Brain microvascular endothelial cell (primary cell): ENCODE measurements around the gene TMEM106B.

Experiments used
- DNase-seq: peaks from one replicate; pipeline ENCODE4 v3.0.0-alpha.2; 2020
- H3K27ac ChIP-seq: fragments of 250-450 bp; sonication (Bioruptor Pico); 2 replicates; pipeline ENCODE4 v1.5.1; 2020; ENCODE audit warnings: mild to moderate bottlenecking, moderate library complexity
- H3K27me3 ChIP-seq: fragments of 250-450 bp; sonication (Bioruptor Pico); replicated peaks from 2 replicates; pipeline ENCODE4 v1.5.1; 2020; ENCODE audit warnings: mild to moderate bottlenecking
- H3K36me3 ChIP-seq: fragments of 250-450 bp; sonication (Bioruptor Pico); replicated peaks from 2 replicates; pipeline ENCODE4 v1.5.1; 2020; ENCODE audit warnings: mild to moderate bottlenecking
- H3K4me3 ChIP-seq: 2 replicates; pipeline ENCODE4 v1.5.1; 2011; ENCODE audit warnings: low read depth, mild to moderate bottlenecking, control low read depth, low read length, moderate library complexity
- CTCF ChIP-seq: IDR thresholded peaks from 2 replicates; pipeline ENCODE4 v1.5.1; 2011; ENCODE audit warnings: low read depth, mild to moderate bottlenecking, moderate library complexity, low read length, control low read depth, inconsistent platforms; ENCODE audit errors: missing control alignments
- in situ Hi-C: cut with HindIII; loops from 2 replicates; pipeline ENCODE4 v1.10.0; 2017; ENCODE audit warnings: low sequenced_read_pairs, low pct_ligation_motif_present

Gene TMEM106B

GRCh38 chr7:12233175-12233574, 22.1 kb downstream of the TMEM106B start:
- Histone ChIP-seq H3K4me3 (no peak overlapping the region), H3K36me3 (no peaks in the 10 kb centered on the region), H3K27me3 (no peaks in the 10 kb centered on the region), H3K27ac (no peak overlapping the region)
- no peak for TF ChIP-seq CTCF
- DNase-seq = no peak
- in situ Hi-C loops = no loop called here

- no peak for TF ChIP-seq CTCF
- H3K27me3 ChIP-seq = no peaks in the 10 kb centered on the region
- DNase-seq = no peak
- H3K4me3 ChIP-seq = no peak overlapping the region
- in situ Hi-C loops = no loop called here
- no peaks in the 10 kb centered on the region for H3K36me3 ChIP-seq
- no peak overlapping the region for H3K27ac ChIP-seq
Measured at GRCh38 chr7:12234334-12234865, 23.3 kb downstream of the TMEM106B start.

GRCh38 chr7:12235970-12236369, 24.9 kb downstream of the TMEM106B start:
- in situ Hi-C loops = no loop called here
- H3K27ac ChIP-seq = no peak overlapping the region
- H3K36me3 ChIP-seq = no peaks in the 10 kb centered on the region
- TF ChIP-seq CTCF = no peak
- DNase-seq = no peak
- no peak overlapping the region for H3K4me3 ChIP-seq
- no peaks in the 10 kb centered on the region for H3K27me3 ChIP-seq

GRCh38 chr7:12237007-12237406, 25.9 kb downstream of the TMEM106B start:
- in situ Hi-C loops = no loop called here
- Histone ChIP-seq H3K36me3 (no peaks in the 10 kb centered on the region), H3K4me3 (no peak overlapping the region), H3K27ac (no peak overlapping the region), H3K27me3 (no peaks in the 10 kb centered on the region)
- no peak for DNase-seq
- no peak for TF ChIP-seq CTCF

- DNase-seq = no peak
- Histone ChIP-seq H3K4me3 (no peak overlapping the region), H3K27me3 (no peaks in the 10 kb centered on the region), H3K27ac (no peak overlapping the region), H3K36me3 (no peaks in the 10 kb centered on the region)
- no peak for TF ChIP-seq CTCF
- in situ Hi-C loops = no loop called here
Measured at GRCh38 chr7:12239806-12240205, 28.7 kb downstream of the TMEM106B start.

- DNase-seq = peak; percentile 13
- in situ Hi-C loops = no loop called here
- Histone ChIP-seq H3K36me3 (no peaks in the 10 kb centered on the region), H3K4me3 (no peak overlapping the region), H3K27ac (no peak overlapping the region), H3K27me3 (no peaks in the 10 kb centered on the region)
- TF ChIP-seq CTCF = peak; percentile 77
Measured at GRCh38 chr7:12244129-12244528, 33.0 kb downstream of the TMEM106B start.
